ENCODE measurements around the gene COL26A1.
"Not testable (repeated sequence)": the region's sequence is repeated elsewhere in the genome, so short reads cannot be mapped to it uniquely, and the experiment has no call there.

Gene COL26A1

DNA sequence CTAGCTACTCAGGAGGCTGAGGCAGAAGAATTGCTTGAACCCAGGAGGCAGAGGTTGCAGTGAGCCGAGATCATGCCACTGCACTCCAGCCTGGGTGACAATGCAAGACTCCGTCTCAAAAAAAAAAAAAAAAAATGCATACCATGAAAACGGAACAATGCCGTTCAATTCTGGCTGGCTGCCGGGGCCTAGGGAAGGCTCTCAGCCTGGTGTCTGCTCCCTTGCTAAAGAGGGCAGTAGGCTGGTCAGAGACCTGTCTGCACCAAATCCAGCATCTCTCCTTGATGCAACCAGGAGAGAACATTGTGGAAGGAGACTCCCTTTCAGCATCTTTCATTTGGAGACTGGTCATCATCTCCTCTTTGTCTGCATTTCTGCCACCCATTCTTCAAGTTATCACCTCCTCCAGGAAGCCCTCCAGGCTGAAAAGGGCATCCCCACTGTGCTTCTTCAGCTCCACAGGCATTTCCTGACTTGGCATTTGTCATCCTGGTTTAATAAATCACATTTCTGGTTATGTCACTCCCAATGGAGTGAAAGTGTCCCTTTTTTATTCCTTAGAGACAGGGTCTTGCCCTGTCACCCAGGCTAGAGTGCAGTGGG lies 241.8 kb downstream of the COL26A1 start:
- H3K27ac ChIP-seq = no peak overlapping the region
- no peaks in the 10 kb centered on the region for H3K27me3 ChIP-seq
- H3K36me3 ChIP-seq = no peaks in the 10 kb centered on the region
- peaks cover 0 to 21% (median 9%) of the 10 kb centered on the region in 4 donors for H3K4me1 ChIP-seq
- TF ChIP-seq, protein P1, sequence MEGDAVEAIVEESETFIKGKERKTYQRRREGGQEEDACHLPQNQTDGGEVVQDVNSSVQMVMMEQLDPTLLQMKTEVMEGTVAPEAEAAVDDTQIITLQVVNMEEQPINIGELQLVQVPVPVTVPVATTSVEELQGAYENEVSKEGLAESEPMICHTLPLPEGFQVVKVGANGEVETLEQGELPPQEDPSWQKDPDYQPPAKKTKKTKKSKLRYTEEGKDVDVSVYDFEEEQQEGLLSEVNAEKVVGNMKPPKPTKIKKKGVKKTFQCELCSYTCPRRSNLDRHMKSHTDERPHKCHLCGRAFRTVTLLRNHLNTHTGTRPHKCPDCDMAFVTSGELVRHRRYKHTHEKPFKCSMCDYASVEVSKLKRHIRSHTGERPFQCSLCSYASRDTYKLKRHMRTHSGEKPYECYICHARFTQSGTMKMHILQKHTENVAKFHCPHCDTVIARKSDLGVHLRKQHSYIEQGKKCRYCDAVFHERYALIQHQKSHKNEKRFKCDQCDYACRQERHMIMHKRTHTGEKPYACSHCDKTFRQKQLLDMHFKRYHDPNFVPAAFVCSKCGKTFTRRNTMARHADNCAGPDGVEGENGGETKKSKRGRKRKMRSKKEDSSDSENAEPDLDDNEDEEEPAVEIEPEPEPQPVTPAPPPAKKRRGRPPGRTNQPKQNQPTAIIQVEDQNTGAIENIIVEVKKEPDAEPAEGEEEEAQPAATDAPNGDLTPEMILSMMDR (IDR thresholded peaks at IDR 0.05) = no peak
- no peak overlapping the region for H3K4me3 ChIP-seq
- no peaks in the 10 kb centered on the region for H3K9me3 ChIP-seq
- no peak for DNase-seq
- intact Hi-C loops (cut with DNase I; ENCODE audit: low total_unique reads) = no loop called here

DNA sequence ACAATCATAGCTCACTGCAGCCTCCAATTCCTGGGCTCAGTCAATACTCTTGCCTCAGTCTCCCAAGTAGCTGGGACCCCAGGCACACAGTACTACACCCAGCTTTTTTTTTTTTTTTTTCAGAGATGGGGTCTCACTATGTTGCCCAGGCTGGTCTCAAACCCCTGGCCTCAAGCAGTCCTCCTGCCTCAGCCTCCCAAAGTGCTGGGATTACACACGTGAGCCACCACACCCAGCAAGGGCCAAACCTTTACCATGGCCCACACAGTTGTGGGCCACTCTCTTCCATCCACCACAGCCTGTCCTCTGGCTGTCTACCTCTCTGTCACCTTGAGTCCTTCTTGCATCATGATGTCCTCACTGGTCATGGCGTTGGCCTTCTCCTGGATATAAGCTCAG lies 242.3 kb downstream of the COL26A1 start:
- peaks cover 0 to 17% (median 9%) of the 10 kb centered on the region in 4 donors for H3K4me1 ChIP-seq
- H3K27ac ChIP-seq; intact Hi-C loops (cut with DNase I; ENCODE audit: low total_unique reads); DNase-seq; H3K36me3 ChIP-seq; H3K4me3 ChIP-seq; H3K9me3 ChIP-seq; H3K27me3 ChIP-seq: not testable (repeated sequence)

DNA sequence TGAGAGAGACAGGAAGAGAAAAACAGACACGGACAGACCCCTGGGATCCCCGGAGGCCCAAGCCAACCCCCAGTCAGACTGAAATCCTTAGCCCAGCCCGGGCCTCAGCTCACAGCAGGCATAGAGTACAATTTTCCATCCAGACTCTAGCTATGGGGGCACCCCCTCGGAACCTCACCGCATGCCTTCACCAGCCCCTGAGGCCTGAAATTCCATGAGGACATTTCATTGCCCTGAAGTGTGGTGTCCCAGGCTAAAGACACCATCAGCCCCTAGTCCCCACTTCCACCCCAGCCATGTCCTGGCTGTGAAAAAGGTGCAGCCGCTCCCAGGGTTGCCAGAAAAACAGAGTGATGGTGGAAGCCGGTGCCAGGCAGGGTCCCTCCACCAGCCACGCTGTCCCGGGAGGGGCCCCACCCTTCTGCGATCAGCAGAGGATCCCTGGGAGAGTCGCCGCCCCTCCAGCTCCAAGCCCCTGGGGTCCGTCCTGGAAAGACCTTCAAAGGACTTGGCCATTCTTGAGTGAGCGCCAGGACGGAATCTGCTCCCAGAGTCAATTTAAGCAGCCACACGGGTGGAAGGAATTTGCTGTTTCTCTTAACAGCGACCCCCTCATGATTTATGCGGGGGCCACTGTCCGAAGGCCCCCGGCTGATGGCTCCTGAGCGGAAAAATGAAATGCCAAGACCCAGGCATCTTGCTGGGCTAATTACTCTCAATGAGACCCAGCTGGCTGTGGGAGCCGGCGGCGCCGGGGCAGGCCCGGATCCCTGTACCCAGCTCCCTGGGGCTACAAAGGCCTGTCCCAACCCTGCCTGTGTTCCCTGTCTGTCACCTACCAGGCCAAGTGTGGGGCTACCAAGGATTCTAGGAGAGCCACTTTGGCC lies 243.2 kb downstream of the COL26A1 start:
- no peak for DNase-seq
- intact Hi-C loops (cut with DNase I; ENCODE audit: low total_unique reads) = no loop called here
- Histone ChIP-seq H3K36me3 (no peaks in the 10 kb centered on the region), H3K27ac (peak overlapping the region in 1 of 2 donors; percentile 21), H3K4me1 (peaks cover 0 to 17% (median 9%) of the 10 kb centered on the region in 4 donors), H3K9me3 (no peaks in the 10 kb centered on the region), H3K4me3 (no peak overlapping the region), H3K27me3 (no peaks in the 10 kb centered on the region)
- TF ChIP-seq, protein P1 (IDR thresholded peaks at IDR 0.05) = no peak

DNA sequence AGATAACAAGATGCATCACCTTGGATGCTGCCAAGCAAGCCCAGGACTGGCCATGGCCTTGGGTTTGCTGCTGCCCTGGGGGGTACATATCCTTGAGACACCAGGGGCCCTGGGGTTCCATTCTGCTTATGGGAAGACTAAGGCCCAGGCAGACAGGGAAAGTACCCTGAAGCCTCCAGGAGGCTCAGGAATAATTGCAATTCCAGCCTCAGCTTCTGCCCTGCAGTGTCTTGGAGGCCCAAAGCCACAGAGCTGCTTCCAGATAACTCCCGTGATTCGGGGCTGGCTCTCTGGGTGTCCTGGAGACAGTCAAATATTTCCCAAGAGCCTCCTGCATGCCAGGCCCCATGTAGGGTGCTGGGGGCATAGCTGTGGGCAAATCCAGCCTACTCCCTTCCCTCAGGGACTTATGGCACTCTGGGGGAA lies 243.8 kb downstream of the COL26A1 start:
- H3K9me3 ChIP-seq = no peaks in the 10 kb centered on the region
- peaks cover 0 to 17% (median 9%) of the 10 kb centered on the region in 4 donors for H3K4me1 ChIP-seq
- no peaks in the 10 kb centered on the region for H3K27me3 ChIP-seq
- no peak overlapping the region for H3K4me3 ChIP-seq
- H3K36me3 ChIP-seq = no peaks in the 10 kb centered on the region
- TF ChIP-seq, protein P1 (IDR thresholded peaks at IDR 0.05) = no peak
- intact Hi-C loops (cut with DNase I; ENCODE audit: low total_unique reads) = no loop called here
- peak overlapping the region in 1 of 2 donors; percentile 21 for H3K27ac ChIP-seq
- no peak for DNase-seq
